HG03354 (cell line): ENCODE measurements around the gene YDJC.
A peak's percentile ranks its signal among the peaks of the same experiment; 100 is the strongest.
"Not testable (repeated sequence)": the region's sequence is repeated elsewhere in the genome, so short reads cannot be mapped to it uniquely, and the experiment has no call there.

Experiments
- ATAC-seq: cut with Tn5 transposase; IDR thresholded peaks from one replicate; pipeline ENCODE4 v1.9.1; 2021; ENCODE audit warnings: mild to moderate bottlenecking; ENCODE audit not compliant: unreplicated experiment, poor library complexity, severe bottlenecking

The YDJC gene

GRCh38 chr22:21652547-21653545, 23.0 kb upstream of the YDJC start:
- peak; percentile 12 for ATAC-seq

DNA sequence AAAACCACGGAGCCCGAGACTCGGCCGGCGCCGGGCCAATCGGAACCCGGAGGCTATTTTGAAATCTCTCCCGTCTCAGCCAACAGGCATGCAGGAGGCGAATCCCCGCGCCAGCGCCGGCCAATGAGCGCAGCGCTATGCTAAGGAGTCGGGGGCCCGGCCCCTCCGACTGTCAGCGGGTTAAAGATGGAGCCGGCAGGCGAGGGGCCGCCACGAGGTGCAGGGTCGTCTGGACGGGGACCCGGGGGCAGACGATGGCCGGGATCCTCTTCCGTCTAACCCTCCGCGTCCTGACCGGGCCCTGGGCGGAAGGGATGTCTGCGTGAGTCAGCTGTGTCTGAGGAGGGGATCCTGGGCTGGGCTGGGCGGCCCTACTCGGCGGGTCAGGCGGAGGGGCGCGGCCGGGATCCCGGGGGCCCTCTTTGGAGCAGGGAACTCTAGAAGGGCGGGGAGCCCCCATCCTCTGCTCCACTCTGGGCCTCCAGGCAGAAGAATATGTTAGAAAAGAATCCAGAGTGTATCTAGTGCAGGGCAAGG, 22.3 kb upstream of the YDJC start:
- peak; percentile 88 for ATAC-seq

- ATAC-seq = peak; percentile 29
Observed at GRCh38 chr22:21651521-21652009, 21.7 kb upstream of the YDJC start.

GRCh38 chr22:21650823-21651520, 21.1 kb upstream of the YDJC start:
- ATAC-seq = no peak

DNA sequence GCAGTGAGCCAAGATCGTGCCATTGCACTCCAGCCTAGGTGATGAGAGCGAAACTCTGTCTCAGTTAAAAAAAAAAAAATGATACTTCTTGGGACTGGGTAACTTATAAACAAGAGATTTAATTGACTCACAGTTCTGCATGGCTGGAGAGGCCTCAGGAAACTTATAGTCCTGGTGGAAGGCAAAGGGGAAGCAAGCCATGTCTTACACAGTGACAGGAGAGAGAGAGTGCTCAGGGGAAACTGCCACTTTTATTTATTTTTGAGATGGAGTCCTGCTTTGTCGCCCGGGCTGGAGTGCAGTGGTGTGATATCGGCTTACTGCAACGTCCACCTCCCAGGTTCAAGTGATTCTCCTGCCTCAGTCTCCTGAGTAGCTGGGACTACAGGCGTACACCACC, 20.5 kb upstream of the YDJC start:
- ATAC-seq = no peak

DNA sequence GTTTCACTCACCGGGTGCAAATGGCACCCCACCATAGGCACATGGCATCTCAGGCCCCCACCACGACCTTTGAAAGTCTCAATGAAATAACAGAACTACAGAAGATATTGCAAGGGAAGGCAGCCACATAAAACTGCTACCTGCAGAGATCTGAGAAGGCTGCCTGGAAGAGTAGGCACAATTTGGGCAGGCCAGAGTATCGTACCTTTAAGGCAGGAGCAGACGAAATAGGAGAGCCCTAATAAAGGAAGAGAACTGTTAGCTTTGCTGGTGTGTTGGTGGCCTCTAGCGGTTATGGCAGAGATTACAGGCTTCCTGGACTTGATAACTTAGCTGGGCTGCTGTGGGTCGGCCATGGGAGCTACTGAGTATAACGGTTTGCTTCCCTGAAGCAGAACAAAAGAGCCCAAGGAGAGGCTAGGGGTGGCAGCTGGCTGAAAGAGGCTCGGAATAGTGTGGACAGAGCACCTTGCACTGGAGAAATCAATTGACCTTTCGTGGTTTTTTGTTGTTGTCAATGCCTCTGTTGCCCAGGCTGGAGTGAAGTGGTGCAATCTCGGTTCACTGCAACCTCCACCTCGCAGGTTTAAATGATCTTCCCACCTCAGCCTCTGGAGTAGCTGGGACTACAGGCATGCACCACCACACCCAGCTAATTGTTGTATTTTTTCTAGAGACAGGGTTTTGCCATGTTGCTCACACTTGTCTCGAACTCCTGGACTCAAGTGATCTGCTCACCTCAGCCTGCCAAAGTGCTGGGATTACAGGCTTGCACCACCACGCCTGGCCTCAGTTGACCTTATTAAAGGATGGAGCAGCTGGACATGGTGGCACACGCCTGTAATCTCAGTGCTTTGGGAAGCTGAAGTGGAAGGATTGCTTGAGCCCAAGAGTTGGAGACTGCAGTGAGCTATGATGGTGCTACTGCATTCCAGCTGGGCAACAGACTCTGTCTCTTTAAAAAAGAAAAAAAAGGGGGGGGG, 17.1 kb upstream of the YDJC start:
- no peak for ATAC-seq

DNA sequence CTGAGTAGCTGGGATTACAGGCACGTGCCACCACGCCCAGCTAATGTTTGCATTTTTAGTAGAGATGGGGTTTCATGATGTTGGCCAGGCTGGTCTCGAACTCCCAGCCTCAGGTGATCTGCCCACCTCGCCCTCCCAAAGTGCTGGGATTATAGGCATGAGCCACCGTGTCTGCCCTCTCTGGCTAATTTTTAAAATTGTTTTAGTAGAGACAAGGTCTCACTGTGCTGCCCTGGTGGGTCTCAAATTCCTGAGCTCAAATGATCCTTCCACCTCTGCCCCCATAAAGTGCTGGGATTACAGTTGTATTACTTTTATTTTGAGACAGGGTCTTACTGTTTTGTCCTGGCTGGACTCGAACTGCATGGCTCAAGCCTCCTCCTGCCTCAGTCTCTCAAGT, 15.7 kb upstream of the YDJC start:
- not testable (repeated sequence) for ATAC-seq

- no peak for ATAC-seq
Observed at GRCh38 chr22:21643533-21644357, 13.9 kb upstream of the YDJC start.

DNA sequence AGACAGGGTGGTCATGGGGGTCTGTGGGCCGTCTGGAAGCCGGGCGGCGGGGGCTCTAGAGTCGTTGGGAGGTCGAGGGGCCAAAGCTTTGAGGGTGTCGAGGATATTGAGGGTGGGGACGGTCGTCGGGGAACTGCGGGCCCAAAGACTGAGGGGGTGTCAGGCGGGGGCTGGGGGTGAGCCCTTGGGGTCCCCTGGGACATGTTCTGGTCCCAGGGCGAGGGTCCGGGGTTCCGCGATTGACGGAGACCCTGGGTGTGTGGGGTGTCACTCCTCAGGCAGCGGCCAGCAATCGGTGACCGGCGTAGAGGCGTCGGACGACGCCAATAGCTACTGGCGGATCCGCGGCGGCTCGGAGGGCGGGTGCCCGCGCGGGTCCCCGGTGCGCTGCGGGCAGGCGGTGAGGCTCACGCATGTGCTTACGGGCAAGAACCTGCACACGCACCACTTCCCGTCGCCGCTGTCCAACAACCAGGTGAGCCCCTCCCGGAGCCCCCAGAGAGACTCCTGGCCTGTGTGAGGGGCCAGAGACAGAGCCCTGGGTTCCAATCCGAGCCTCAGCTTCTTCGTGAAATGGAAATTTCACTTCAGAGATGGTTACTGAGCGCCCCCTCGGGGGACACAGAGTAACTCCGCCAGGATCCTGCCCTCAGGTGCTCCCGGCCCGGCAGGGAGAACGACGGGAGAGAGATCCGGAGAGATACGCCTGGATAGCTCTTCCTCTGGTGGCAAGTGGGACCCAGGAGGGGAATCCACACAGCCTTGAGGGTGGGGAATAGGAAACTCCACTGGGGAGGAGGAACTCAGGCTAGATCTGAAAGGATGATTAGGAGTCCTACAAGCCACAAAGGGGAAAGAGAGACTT, 13.0 kb upstream of the YDJC start:
- no peak for ATAC-seq

GRCh38 chr22:21641789-21642583, 12.2 kb upstream of the YDJC start, which contains the start of gene SDF2L1:
SDF2L1 (plus strand) TSS chr22:21642302; CDS start chr22:21642337, 35 bp downstream.
- peak; percentile 93 for ATAC-seq

DNA sequence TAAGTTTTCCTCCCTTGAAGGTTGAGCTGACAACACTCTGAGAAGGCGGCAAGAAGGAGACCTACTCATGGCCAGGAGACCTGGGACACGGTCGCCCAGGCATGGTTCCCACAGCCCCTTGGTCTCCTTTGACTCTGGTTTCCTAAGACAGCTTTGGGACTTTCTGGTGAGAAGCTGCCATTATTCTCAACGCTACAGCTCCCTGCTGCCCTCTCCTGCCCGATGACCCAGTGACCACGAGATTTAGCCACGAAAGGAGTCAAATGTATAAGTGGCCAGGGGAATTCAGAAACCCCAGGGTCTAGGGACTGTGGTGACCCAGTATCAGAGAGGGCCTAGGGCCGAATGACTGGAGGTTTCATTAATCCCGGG, 11.6 kb upstream of the YDJC start:
- ATAC-seq = peak; percentile 10

DNA sequence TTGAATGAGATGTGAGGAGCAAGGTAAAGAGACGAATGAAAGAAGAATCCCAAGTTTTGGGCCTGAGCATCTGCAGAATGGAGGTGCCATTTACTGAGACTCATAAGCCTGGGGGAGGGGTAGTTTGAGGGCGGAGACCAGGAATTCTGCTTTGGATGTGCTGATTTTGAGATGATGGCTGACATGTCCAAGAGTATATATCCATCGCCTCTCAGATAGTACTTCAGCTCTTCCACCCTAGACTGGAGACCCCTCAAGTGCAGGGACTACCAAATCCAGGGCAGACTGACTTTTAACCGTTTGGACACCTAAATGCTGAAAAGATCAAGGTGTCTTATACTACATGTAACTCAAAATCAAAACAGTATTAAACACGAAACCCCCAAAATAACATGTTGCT, 11.0 kb upstream of the YDJC start:
- no peak for ATAC-seq

DNA sequence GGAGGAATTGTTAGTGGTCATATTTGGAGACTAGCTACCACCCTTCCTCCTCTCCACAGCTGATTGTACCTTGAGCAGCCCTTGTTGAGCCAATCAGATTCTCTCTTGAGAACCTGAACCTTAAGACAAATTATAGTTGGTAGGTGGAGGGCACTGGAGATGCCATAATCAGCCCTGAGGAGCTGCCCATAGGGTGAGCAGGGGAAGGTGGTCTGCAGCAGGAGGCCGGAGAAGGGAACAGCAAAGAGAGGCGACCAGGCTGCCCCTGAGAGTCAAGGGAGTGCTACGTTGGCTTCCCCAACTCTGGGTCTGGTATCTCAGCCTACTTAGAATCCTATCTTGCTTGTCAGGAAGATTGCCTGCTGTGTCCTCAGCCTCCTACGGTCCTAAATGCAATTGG, 9.5 kb upstream of the YDJC start:
- no peak for ATAC-seq

DNA sequence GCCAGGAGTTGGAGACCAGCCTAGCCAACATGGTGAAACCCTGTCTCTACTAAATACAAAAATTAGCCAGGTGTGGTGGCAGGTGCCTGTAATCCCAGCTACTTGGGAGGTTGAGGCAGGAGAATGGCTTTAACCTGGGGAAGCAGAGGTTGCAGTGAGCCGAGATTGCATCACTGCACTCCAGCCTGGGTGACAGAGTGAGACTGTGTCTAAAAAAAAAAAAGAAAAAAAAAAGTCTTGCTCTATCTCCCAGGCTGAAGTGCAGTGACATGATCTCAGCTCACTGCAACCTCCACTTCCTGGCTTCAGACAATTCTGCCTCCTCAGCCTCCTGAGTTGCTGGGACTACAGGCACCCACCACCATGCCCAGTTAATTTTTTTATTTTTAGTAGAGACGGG, 7.6 kb upstream of the YDJC start:
- ATAC-seq = not testable (repeated sequence)

GRCh38 chr22:21636629-21637218, 6.9 kb upstream of the YDJC start:
- no peak for ATAC-seq

- no peak for ATAC-seq
Observed at GRCh38 chr22:21635771-21636510, 6.1 kb upstream of the YDJC start.
